TTC549 (cell line): ENCODE data around the gene ZNF628.
"Not testable (repeated sequence)": the region's sequence is repeated elsewhere in the genome, so short reads cannot be mapped to it uniquely, and the experiment has no call there.

Experiments used
- FAIRE-seq: peaks from 2 replicates; lab custom pipeline; 2012; peaks lifted over from hg19 to GRCh38; lab: Jason Lieb, UNC

Gene ZNF628

GRCh38 chr19:55484593-55485438 lies 8.4 kb downstream of the ZNF628 start, which contains the start of gene NAT14:
NAT14 (plus strand) TSS chr19:55485188; CDS start chr19:55485709, 521 bp downstream.
- no peak for FAIRE-seq

GRCh38 chr19:55485439-55486011 lies 9.1 kb downstream of the ZNF628 start:
- no peak for FAIRE-seq

GRCh38 chr19:55486043-55486970 lies 9.9 kb downstream of the ZNF628 start:
- no peak for FAIRE-seq

DNA sequence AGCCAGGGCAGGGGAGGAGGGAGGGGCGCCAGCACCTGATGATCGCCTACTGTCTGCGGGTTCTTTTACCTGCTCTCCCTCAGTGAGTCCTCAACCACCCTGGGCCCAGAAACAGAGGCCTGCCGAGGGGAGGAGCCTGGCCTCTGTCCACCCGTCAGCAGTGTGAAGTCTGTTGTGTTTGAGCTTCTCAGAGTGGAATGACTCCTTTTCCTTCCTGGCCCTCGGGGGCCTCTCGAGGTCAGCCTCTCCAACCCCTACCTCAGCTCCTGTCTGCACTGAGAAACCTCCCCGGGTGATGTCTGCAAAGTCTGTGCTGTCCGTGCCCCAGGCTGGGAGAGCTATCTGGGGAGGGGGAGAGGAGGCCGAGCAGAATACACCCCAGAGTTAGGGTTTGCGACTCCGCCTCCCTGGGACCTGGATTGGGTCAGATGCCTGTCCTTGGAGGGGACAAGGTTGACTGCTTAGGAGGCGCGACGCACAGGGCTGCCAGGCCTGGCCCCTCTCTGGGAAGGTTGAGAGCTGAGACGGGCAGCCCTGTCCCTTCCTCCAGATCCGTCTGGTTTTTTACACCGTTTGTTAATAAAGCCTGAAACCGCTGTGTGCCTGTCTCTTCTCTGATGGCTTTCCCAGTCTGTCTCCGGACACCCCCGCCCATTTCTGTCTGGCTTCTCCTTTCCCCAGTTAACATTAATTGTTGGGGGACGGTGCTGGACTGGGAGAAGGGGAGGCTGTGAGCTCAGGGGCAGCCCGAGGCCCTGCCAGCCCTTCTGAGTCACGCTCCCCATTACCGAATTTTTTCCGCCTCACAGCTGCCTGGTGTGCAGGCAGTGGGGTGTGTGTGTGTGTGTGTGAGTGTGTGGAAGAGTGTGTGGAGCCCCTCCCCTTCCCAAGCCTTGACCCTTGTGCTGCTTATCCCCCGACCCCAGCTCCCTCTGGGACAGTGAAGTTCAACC lies 10.8 kb downstream of the ZNF628 start:
- no peak for FAIRE-seq

GRCh38 chr19:55487924-55488687 lies 11.7 kb downstream of the ZNF628 start, which contains the start of gene SSC5D:
SSC5D (plus strand) TSS chr19:55488436; CDS start chr19:55488590, 154 bp downstream.
- no peak for FAIRE-seq

GRCh38 chr19:55488986-55489710 lies 12.7 kb downstream of the ZNF628 start:
- FAIRE-seq, result no peak

- FAIRE-seq, result no peak
Measured at GRCh38 chr19:55489711-55490477, 13.5 kb downstream of the ZNF628 start.

DNA sequence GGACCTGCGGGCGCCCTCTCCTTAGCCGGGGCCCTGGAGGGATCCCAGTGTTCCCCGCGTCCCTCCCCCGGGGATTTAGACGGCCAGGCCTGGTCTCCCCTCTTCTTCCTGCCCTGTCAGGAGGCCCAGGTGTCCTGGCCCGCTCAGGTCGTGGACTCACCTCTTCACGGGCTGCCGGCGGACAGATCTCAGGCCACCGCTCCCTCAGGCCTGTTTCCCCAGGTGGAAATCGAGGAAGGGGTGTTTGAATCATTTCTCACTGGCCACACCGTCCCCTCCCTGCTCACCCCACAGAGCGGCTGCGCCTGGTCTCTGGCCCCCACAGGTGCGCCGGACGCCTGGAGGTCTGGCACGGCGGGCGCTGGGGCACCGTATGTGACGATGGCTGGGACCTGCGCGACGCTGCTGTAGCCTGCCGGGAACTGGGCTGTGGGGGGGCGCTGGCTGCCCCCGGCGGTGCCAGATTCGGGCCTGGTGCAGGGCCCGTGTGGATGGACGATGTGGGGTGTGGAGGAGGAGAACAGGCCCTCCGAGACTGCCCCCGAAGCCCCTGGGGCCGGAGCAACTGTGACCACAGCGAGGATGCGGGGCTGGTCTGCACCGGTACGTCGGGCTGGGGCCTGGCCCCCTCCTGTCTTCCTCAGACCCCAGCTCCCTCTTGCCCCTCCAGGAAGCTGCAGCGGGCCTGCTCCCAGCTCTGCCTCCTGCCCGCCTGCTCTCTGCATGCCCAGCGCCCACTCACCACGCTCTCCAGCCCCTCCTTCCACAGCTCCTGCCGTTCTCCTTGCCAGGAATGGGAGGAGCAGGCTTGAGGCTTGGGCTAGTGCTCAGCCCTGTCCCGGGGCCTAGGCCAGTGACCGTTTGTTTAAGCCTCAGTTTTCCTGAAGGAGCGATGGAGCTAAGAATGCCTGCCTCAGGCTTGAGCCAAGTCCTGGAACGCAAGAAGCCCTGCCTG lies 14.3 kb downstream of the ZNF628 start:
- no peak for FAIRE-seq

- no peak for FAIRE-seq
Measured at GRCh38 chr19:55491546-55492360, 15.3 kb downstream of the ZNF628 start.

- FAIRE-seq, result no peak
Measured at GRCh38 chr19:55492362-55492944, 16.0 kb downstream of the ZNF628 start.

GRCh38 chr19:55493052-55493644 lies 16.7 kb downstream of the ZNF628 start:
- FAIRE-seq, result no peak

DNA sequence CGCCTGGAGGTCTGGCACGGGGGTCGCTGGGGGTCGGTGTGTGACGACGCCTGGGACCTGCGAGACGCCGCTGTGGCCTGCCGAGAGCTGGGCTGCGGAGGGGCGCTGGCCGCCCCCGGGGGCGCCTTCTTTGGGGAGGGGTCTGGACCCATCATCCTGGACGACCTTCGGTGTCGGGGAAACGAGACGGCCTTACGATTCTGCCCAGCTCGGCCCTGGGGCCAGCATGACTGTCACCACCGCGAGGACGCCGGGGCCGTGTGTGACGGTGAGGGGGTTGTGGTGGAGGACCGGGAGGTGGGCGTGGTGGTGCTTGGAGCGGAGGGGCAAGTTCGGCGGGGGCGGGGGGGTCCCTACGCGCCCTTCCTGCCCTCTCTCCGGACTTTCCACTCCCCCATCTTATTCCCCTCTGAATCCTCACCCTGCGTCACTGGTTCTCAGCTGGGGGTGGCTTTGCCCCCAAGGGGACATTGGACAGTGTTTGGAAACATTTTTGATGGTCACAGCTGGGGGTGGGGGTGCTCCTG lies 17.3 kb downstream of the ZNF628 start:
- FAIRE-seq, result no peak

DNA sequence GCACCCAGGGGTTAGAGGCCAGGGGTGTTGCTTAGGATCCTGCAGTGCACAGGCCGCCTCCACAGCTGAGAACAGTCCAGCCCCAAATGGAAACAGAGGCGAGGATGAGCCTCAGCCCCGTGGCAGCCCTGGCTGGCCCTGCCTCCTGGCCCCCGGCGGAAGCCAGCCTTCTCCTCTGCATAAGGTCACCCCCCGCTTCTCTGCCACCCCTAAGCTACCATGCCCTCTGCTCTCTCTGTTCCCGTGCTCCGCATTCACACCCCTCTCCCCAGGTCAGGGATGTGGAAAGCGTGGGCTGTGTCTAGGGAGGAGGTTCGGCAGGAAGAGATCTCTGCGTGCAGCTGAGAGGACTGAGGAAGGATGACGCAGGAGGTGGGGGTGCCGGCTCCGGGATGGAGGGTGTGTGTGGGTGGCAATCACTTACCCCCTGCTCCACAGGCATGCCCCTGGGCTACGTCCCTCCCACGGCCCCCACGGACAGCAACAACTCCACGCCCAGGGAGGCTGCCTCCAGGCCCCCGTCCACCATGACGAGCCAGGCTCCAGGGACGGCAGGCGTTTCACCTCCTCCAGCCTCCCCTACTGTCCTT lies 17.9 kb downstream of the ZNF628 start:
- FAIRE-seq, result no peak

GRCh38 chr19:55495646-55496349 lies 19.4 kb downstream of the ZNF628 start:
- FAIRE-seq, result no peak

GRCh38 chr19:55496820-55497219 lies 20.4 kb downstream of the ZNF628 start:
- not testable (repeated sequence) for FAIRE-seq
